NCI-H1092 (cell line): ENCODE results near the gene FOXP1.

Experiments used
- DNase-seq: peaks from one replicate; lab custom pipeline; 2025; lab: John Stamatoyannopoulos, UW

The FOXP1 gene

GRCh38 chr3:71077070-71077469, 506.5 kb downstream of the FOXP1 start:
- DNase-seq: no peak

- DNase-seq: no peak
These were observed 507.0 kb downstream of the FOXP1 start for GRCh38 chr3:71076361-71077002.

DNA sequence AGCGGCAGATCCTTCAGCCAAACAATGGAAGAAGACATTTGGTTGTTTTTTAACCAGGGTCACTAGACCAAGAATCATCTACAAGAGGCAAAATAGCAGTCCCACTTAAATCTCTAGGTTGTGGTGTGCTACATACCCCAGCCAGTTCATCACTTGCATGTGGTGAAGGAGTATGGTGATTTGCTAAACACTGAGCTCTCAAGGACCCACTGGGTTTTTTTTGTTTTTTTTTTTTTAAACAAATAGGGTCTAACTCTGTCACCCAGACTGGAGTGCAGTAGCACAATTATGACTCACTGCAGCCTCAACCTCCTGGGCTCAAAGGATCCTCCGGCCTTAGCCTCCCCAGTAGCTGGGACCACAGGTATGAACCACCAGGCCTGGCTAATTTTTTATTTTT, 508.0 kb downstream of the FOXP1 start:
- no peak for DNase-seq

DNA sequence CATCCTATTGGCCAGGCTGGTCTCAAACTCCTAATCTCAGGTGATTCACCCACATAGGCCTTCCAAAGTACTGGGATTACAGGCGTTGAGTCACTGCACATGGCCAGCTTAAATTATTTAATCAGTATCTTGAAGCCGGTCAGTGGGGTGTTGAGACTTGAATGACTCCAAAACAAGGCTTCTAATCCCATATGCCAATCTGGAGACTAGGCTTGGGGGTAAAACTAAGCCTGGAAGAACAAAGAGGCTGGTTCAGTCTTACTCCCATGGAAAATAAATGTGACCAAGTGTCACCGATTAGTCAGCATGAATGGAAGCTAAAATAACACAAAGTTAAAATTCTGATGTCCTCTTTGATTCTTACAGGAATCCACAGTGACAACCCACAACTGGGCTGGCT, 509.1 kb downstream of the FOXP1 start:
- DNase-seq: no peak

DNA sequence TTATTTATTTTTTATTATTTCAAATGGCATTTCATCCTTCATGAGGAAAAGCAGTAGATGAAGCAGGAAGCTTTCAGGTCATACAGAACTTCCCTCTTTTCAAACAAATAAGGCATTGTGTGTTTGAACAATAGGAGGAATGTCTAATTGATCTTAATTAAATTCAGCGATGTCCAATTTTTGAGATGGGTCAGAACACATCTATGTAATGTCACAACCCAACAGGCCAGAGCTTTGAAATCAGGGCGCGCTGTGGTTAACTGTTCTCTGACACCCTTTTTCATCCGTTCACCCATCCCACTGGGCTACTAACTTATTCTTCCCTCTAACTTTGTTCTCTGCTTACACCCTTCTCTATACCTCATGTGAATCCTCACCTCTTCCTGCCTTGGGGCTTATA, 510.5 kb downstream of the FOXP1 start:
- no peak for DNase-seq

DNA sequence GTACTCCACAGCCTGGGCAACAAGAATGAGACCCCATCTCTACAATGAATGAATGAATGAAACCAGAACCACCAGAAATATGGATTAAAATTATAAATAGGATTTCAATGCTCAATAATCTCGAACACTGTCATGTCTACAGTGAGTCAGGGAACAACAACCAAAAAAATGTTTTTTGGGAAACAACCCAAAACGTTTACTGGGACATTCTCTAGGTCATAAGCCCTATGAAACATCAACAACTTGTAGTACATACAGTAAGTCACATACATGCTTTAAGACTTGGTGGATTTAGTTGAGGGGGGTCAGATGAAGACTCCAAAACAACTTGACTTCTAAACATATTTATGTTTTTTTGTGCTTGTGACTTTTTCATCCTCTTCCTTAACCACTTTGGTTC, 511.2 kb downstream of the FOXP1 start:
- no peak for DNase-seq

GRCh38 chr3:71070497-71071463, 512.7 kb downstream of the FOXP1 start:
- no peak for DNase-seq

GRCh38 chr3:71069797-71070196, 513.7 kb downstream of the FOXP1 start:
- DNase-seq: no peak

- DNase-seq: no peak
These were observed 515.4 kb downstream of the FOXP1 start for GRCh38 chr3:71067977-71068654.

DNA sequence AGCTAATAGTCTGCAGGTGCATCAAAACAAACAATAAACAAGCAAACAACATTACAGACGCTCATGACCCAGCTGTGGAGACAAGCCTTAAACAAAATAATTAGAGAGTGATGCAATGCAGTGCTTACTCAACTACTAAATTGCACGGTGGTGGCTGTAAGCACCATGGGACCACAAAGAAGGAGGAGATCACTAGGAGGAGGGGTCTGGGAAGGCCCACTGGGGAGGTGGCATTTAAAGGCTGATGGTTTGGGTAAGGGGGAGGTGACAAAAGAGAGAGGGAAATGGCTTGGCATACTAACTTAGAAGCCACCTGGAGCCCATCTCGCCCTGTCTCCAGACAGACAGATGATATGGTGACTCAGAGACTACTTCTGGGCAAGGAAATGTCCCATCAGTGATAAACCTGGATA, 516.7 kb downstream of the FOXP1 start:
- DNase-seq: no peak

DNA sequence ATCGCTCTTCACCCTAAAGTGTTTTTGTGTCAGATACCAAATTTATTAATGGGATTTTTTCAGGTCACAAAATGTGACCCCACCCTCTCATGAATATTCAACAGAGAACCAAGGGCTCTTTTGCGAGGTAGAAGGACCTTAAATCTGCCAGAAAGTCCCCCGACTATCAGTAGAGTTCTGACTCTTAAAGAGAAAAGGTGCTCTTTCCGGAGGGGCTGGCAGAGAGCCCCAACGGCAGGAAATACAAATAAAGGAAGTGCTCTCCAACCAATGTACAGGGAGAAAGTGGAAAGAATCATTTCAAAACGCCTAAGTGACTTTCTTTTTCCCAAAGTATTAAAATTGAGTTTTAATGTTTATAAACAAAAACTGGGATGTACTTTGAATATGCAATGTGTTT, 517.2 kb downstream of the FOXP1 start:
- DNase-seq: no peak

DNA sequence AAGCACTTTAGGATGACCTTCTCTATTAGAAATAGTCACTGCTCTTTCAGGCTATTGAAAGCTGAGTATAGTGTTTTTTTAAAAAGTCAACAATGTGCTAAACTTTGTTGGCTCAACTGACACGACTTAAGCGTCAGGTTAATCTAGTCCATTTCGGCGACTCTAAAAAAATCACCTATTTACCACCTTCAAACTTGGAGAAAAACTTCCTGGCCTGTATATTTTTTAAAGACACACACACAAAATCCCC, 517.8 kb downstream of the FOXP1 start:
- DNase-seq: no peak

DNA sequence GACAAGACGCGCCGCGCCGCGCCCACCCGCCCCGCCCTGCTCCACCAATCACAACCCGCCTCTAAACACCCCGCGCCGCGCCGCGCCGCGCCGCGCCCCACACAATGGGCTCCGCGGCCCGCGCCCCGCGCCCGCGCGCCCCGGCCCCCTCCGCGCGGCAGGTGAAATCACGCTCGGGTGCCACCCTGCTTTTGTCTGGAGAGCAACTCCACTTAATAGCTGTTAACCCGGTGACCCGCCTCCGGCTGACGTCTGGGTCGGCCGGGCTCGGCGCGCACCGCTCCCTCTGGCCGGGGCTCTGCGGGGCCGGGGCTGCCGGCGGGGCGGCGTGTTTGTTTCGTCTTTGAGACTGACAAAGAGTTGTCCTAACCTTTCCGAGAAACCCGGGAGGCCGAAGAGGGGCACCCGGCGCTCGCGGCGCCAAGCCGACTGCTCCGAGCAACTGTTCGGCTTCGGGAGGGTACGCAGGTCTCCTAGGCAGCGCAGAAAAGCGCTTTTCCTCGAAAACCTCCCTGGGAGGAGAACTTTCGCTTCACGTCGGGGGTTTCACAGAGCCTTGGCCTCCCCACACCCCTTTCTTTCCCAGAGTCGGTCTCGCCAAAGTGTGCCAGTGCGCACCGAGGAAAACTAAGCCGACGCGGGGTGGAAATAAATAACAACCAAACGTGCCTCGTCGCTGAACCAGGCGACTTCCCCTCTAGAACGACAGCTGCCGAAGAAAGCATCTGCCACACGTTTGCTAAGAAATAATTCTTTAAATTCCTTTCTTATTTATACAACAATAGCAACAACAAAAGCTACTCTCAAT, 518.4 kb downstream of the FOXP1 start:
- peak; percentile 20 for DNase-seq

GRCh38 chr3:71064291-71064955, 519.1 kb downstream of the FOXP1 start:
- no peak for DNase-seq

DNA sequence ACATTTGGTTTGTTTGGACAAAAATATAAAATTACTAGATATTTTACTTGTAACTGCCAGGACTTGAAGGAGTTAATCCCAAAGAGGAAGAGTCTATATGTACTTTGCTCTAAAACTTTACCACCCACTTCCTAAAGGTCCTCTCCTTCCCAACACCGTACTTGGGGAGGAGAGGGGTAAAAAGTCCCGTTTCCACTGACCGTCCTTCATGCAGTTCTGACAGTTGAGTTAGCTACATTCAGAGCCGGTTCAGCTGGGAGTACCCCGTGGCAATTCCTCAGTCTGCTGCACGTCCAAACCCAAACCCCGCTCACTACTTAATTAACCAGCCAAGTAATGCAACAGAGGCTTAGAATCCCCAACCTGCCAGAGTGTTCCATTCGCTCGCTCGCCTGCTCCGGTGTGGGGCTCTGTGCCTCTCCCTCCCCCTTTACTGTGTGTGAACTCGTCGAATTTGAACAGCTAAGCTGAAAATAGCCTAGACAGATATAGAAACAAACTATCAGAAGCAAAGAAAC, 519.7 kb downstream of the FOXP1 start:
- DNase-seq: no peak

DNA sequence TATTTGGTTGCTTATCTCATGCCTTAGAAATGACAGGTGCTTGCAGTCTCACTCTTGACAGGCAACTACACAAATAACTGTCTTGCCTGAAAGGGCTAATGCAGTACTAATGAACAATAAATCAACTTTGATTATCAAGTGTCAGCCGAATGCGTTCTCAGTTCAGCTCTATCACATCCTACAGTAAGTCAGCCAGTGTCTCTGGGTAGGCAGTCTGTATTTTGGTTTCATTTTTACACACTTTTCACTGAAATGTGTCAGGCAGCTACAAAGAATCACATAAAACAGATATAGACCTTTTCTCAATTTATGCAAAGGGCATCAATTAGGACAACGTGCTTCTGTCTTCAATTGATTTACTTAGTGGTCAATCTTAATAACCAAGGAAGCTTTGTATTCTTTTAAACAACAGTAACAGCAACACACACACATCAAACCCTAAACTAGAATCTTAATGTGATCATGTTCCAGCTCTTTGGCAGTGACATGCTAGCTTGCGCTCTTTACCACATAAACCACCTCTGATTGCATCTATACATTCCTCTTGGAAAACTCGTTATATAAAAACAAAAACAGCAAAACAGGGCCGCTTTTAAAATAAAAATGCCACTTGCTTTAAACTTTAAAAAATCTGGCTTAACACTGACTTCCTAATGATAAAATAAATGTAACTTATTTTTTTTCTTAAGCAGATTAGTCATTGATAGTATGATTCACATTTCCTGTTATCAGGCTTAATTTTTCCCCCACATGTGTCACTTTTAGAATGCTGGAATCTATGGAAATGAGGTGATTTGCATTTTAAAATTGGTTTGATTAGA, 520.4 kb downstream of the FOXP1 start:
- no peak for DNase-seq

DNA sequence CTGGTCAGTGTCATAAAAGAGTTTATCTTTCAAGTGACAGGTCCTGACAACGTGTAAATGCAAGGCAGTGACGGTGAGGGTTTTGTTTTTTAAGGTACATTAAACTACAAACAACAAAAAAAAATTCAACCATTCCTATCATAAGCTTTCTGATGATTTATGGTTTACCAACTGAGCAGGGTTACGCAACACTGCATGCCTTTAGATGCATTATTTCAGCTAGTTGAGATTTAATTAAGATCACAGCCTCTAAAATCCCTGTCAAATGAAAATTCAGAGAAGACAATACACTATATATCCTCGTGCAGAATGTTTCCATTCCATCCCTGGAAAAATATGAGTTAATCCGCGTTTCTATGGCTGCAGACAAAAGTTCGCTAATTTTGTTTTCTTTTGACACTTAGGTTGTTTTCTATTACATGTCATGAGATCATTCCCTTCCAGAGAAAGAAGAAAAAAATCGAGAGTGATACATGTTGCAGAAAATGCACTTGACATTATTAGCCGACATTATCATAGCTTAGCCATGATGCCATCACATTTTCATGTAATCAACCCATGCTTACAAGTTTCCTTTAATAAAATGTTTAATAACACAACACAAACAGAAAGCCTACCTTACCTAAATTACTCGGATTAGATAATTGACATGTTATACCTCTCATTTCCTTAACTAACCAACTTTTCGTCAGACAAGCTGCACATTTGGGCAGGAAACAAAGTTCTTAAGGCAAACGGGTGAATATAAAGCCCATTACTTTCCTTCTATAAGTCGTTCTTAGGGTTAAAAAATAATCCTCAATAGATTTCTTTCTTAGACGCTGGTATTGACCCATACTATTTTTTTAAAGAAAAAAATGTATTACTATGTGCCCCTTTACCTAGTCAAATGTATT, 521.2 kb downstream of the FOXP1 start:
- no peak for DNase-seq

- DNase-seq: no peak
These were observed 521.9 kb downstream of the FOXP1 start for GRCh38 chr3:71061581-71061980.

GRCh38 chr3:71061037-71061436, 522.5 kb downstream of the FOXP1 start:
- DNase-seq: no peak

GRCh38 chr3:71060536-71060935, 523.0 kb downstream of the FOXP1 start:
- DNase-seq: no peak
